HG02759 (cell line): Measurements from ENCODE around the gene DIAPH2.

ENCODE experiments used
- ATAC-seq: cut with Tn5 transposase; IDR thresholded peaks from one replicate; pipeline ENCODE4 v1.9.1; 2021; ENCODE audit warnings: mild to moderate bottlenecking, moderate library complexity; ENCODE audit not compliant: unreplicated experiment

The DIAPH2 gene

GRCh38 chrX:97284531-97284930, 599.9 kb downstream of the DIAPH2 start:
- no peak for ATAC-seq

- ATAC-seq, result no peak
Measured at GRCh38 chrX:97290199-97290598, 605.6 kb downstream of the DIAPH2 start.

- ATAC-seq, result no peak
Measured at GRCh38 chrX:97294041-97294440, 609.4 kb downstream of the DIAPH2 start.

GRCh38 chrX:97295954-97296353, 611.3 kb downstream of the DIAPH2 start:
- no peak for ATAC-seq

- ATAC-seq, result no peak
Measured at GRCh38 chrX:97306771-97307470, 622.3 kb downstream of the DIAPH2 start.

GRCh38 chrX:97308171-97308570, 623.5 kb downstream of the DIAPH2 start:
- ATAC-seq, result no peak

- no peak for ATAC-seq
Measured at GRCh38 chrX:97309487-97310116, 625.0 kb downstream of the DIAPH2 start.

GRCh38 chrX:97310373-97310772, 625.7 kb downstream of the DIAPH2 start:
- ATAC-seq, result no peak

GRCh38 chrX:97311066-97311778, 626.6 kb downstream of the DIAPH2 start:
- ATAC-seq, result no peak

GRCh38 chrX:97314345-97314744, 629.7 kb downstream of the DIAPH2 start:
- no peak for ATAC-seq

GRCh38 chrX:97315939-97316338, 631.3 kb downstream of the DIAPH2 start:
- ATAC-seq, result no peak

- ATAC-seq, result no peak
Measured at GRCh38 chrX:97320305-97320704, 635.7 kb downstream of the DIAPH2 start.

- no peak for ATAC-seq
Measured at GRCh38 chrX:97322401-97322800, 637.8 kb downstream of the DIAPH2 start.

GRCh38 chrX:97326456-97326855, 641.8 kb downstream of the DIAPH2 start:
- peak; percentile 95 for ATAC-seq

- ATAC-seq, result no peak
Measured at GRCh38 chrX:97328853-97329390, 644.3 kb downstream of the DIAPH2 start.

GRCh38 chrX:97330151-97330550, 645.5 kb downstream of the DIAPH2 start:
- peak; percentile 56 for ATAC-seq

- no peak for ATAC-seq
Measured at GRCh38 chrX:97332963-97333362, 648.3 kb downstream of the DIAPH2 start.

- no peak for ATAC-seq
Measured at GRCh38 chrX:97334850-97335249, 650.2 kb downstream of the DIAPH2 start.

GRCh38 chrX:97344724-97345123, 660.1 kb downstream of the DIAPH2 start:
- ATAC-seq, result no peak

- no peak for ATAC-seq
Measured at GRCh38 chrX:97358941-97359340, 674.3 kb downstream of the DIAPH2 start.

GRCh38 chrX:97363843-97364242, 679.2 kb downstream of the DIAPH2 start:
- ATAC-seq, result no peak

- ATAC-seq, result no peak
Measured at GRCh38 chrX:97366237-97366636, 681.6 kb downstream of the DIAPH2 start.
